Activated B cell treated with CpG ODN at 0.5 μM for 24 hours (primary cell): ENCODE results near the gene AFG3L2. TPM values are rescaled to one million over a fixed set of nuclear protein-coding genes. Genes with fewer than 3 reads are reported as not detected.

ENCODE experiments used
- ATAC-seq: fragments of 200-7000 bp; cut with Tn5 transposase; one replicate; pipeline ENCODE4 v1.10.0; 2021; ENCODE audit warnings: low read depth, mild to moderate bottlenecking, moderate library complexity
- CTCF ChIA-PET: fragments of 350-600 bp; sonication (Branson Sonifier 250); formaldehyde crosslinking; loops from one replicate; lab custom pipeline; 2021; ENCODE audit warnings: antibody characterized with exemption; lab: Charles Lee
- POLR2A ChIA-PET: fragments of 350-600 bp; sonication (Branson Sonifier 250); formaldehyde crosslinking; loops from one replicate; lab custom pipeline; 2021; ENCODE audit warnings: antibody characterized with exemption; lab: Charles Lee
- DNase-seq: peaks from one replicate; pipeline ENCODE4 v3.0.0; 2022
- H3K27ac Mint-ChIP-seq: one replicate; pipeline ENCODE4 v1.8.0; 2020; ENCODE audit warnings: mixed read lengths
- H3K27me3 Mint-ChIP-seq: one replicate; pipeline ENCODE4 v1.8.0; 2021; ENCODE audit warnings: mixed read lengths
- H3K36me3 Mint-ChIP-seq: one replicate; pipeline ENCODE4 v1.8.0; 2021; ENCODE audit warnings: low read depth, mixed read lengths
- H3K4me1 Mint-ChIP-seq: one replicate; pipeline ENCODE4 v1.8.0; 2021; ENCODE audit warnings: mixed read lengths
- H3K4me3 Mint-ChIP-seq: one replicate; pipeline ENCODE4 v1.8.0; 2020; ENCODE audit warnings: mild to moderate bottlenecking, mixed read lengths
- H3K9me3 Mint-ChIP-seq: one replicate; pipeline ENCODE4 v1.8.0; 2020; ENCODE audit warnings: mixed read lengths
- CTCF ChIP-seq: fragments of 200-600 bp; IDR thresholded peaks from one replicate; pipeline ENCODE4 v1.8.0; 2022; ENCODE audit warnings: antibody characterized with exemption, mild to moderate bottlenecking
- intact Hi-C: fragments of 100-400 bp; cut with micrococcal nuclease; formaldehyde crosslinking; loops from one replicate; pipeline ENCODE4 v1.15.1; 2024
- total RNA-seq: library from RNA; stranded (reverse); gene quantifications from 2 replicates; pipeline ENCODE4 v1.2.3, GENCODE V29; 2022

Gene AFG3L2
- total RNA-seq, 1 donor from 2014 or later, result 49.9 TPM

GRCh38 chr18:12304351-12305210, 72.4 kb downstream of the AFG3L2 start:
- CTCF ChIA-PET, result no interaction called here
- H3K27ac Mint-ChIP-seq, result no peak overlapping the region

GRCh38 chr18:12302391-12303147, 74.5 kb downstream of the AFG3L2 start:
- H3K36me3 Mint-ChIP-seq, result no peaks in the 10 kb centered on the region
- peaks cover 11% of the 10 kb centered on the region for H3K4me1 Mint-ChIP-seq
- peaks cover 20% of the 10 kb centered on the region for H3K27me3 Mint-ChIP-seq

More at GRCh38 chr18:12304351-12305210, 72.4 kb downstream of the AFG3L2 start:
- no peak for TF ChIP-seq CTCF
- Mint-ChIP-seq H3K4me1 (peaks cover 18% of the 10 kb centered on the region), H3K9me3 (no peaks in the 10 kb centered on the region), H3K27me3 (peaks cover 20% of the 10 kb centered on the region), H3K4me3 (no peak overlapping the region), H3K36me3 (no peaks in the 10 kb centered on the region)
- DNase-seq, result no peak
- ATAC-seq, result no peak
- POLR2A ChIA-PET, result no interaction called here
- intact Hi-C loops, result loop anchor here (5.0 kb wide), 4 partner anchors 322 to 1308 kb away; partner anchors contain the start of genes IMPA2, PTPN2 and SEH1L

GRCh38 chr18:12301263-12302005, 75.6 kb downstream of the AFG3L2 start:
- CTCF ChIA-PET, result no interaction called here
- H3K4me3 Mint-ChIP-seq, result no peak overlapping the region
- peaks cover 17% of the 10 kb centered on the region for H3K27me3 Mint-ChIP-seq
- no peaks in the 10 kb centered on the region for H3K36me3 Mint-ChIP-seq
- POLR2A ChIA-PET, result no interaction called here
- TF ChIP-seq CTCF, result no peak
- intact Hi-C loops, result no loop called here
- no peak for ATAC-seq
- H3K27ac Mint-ChIP-seq, result no peak overlapping the region
- no peak for DNase-seq
- no peaks in the 10 kb centered on the region for H3K4me1 Mint-ChIP-seq
- H3K9me3 Mint-ChIP-seq, result no peaks in the 10 kb centered on the region

More at GRCh38 chr18:12302391-12303147, 74.5 kb downstream of the AFG3L2 start:
- ChIA-PET POLR2A (no interaction called here), CTCF (no interaction called here)
- no peak for TF ChIP-seq CTCF
- ATAC-seq, result no peak
- Mint-ChIP-seq H3K27ac (no peak overlapping the region), H3K4me3 (no peak overlapping the region), H3K9me3 (no peaks in the 10 kb centered on the region)
- DNase-seq, result no peak
- intact Hi-C loops, result no loop called here

GRCh38 chr18:12299862-12300261, 77.2 kb downstream of the AFG3L2 start:
- CTCF ChIA-PET, result no interaction called here
- POLR2A ChIA-PET, result no interaction called here

More at GRCh38 chr18:12299862-12300261, 77.2 kb downstream of the AFG3L2 start:
- intact Hi-C loops, result no loop called here
- DNase-seq, result no peak
- no peak for ATAC-seq
- Mint-ChIP-seq H3K9me3 (no peaks in the 10 kb centered on the region), H3K36me3 (no peaks in the 10 kb centered on the region), H3K27ac (no peak overlapping the region), H3K4me1 (no peaks in the 10 kb centered on the region), H3K27me3 (peaks cover 17% of the 10 kb centered on the region), H3K4me3 (no peak overlapping the region)
- TF ChIP-seq CTCF, result no peak
